HG03108 (cell line): ENCODE data around the gene VPS33B.
"Not testable (repeated sequence)": the region's sequence is repeated elsewhere in the genome, so short reads cannot be mapped to it uniquely, and the experiment has no call there.

Experiments
- ATAC-seq: cut with Tn5 transposase; IDR thresholded peaks from one replicate; pipeline ENCODE4 v1.9.1; 2021; ENCODE audit warnings: moderate library complexity; ENCODE audit not compliant: unreplicated experiment

VPS33B gene

GRCh38 chr15:91022075-91022831, at the start of gene VPS33B:
Gene VPS33B (minus strand): TSS chr15:91022594. CDS start chr15:91022249, 345 bp downstream.
- ATAC-seq, result peak; percentile 68

GRCh38 chr15:91072161-91072560, 49.8 kb upstream of the VPS33B start:
- ATAC-seq, result no peak

- ATAC-seq, result no peak
These were observed 48.5 kb upstream of the VPS33B start for GRCh38 chr15:91070872-91071271.

- no peak for ATAC-seq
These were observed 46.6 kb upstream of the VPS33B start for GRCh38 chr15:91068966-91069365.

- no peak for ATAC-seq
These were observed 46.0 kb upstream of the VPS33B start for GRCh38 chr15:91068436-91068835.

- ATAC-seq, result no peak
These were observed 44.6 kb upstream of the VPS33B start for GRCh38 chr15:91067036-91067435.

GRCh38 chr15:91065505-91065904, 43.1 kb upstream of the VPS33B start:
- no peak for ATAC-seq

- ATAC-seq, result no peak
These were observed 39.6 kb upstream of the VPS33B start for GRCh38 chr15:91061997-91062396.

GRCh38 chr15:91061230-91061629, 38.8 kb upstream of the VPS33B start:
- no peak for ATAC-seq

- ATAC-seq, result no peak
These were observed 33.3 kb upstream of the VPS33B start for GRCh38 chr15:91055548-91056331.

- no peak for ATAC-seq
These were observed 32.4 kb upstream of the VPS33B start for GRCh38 chr15:91054816-91055215.

- no peak for ATAC-seq
These were observed 28.9 kb upstream of the VPS33B start for GRCh38 chr15:91051248-91051647.

- ATAC-seq, result no peak
These were observed 27.7 kb upstream of the VPS33B start for GRCh38 chr15:91050128-91050455.

GRCh38 chr15:91049378-91050127, 27.2 kb upstream of the VPS33B start:
- ATAC-seq, result no peak

- no peak for ATAC-seq
These were observed 25.3 kb upstream of the VPS33B start for GRCh38 chr15:91047545-91048199.

- ATAC-seq, result not testable (repeated sequence)
These were observed 23.7 kb upstream of the VPS33B start for GRCh38 chr15:91046056-91046455.

- ATAC-seq, result no peak
These were observed 22.7 kb upstream of the VPS33B start for GRCh38 chr15:91045065-91045464.

GRCh38 chr15:91043202-91043874, 20.9 kb upstream of the VPS33B start:
- ATAC-seq, result no peak

GRCh38 chr15:91040856-91041255, 18.5 kb upstream of the VPS33B start:
- no peak for ATAC-seq

GRCh38 chr15:91039996-91040395, 17.6 kb upstream of the VPS33B start:
- no peak for ATAC-seq
